WTC11 (cell line): ENCODE results near the gene ATN1. TPM values are rescaled to one million over a fixed set of nuclear protein-coding genes. Genes with fewer than 3 reads are reported as not detected.

Experiments used
- CDX4 ChIP-seq: fragments of 250-450 bp; sonication (Bioruptor Pico); IDR thresholded peaks from 2 replicates; pipeline ENCODE4 v1.9.0; 2021; ENCODE audit warnings: moderate library complexity, mild to moderate bottlenecking, inconsistent platforms, borderline replicate concordance
- CREB1 ChIP-seq: sonication (generic); formaldehyde crosslinking; IDR thresholded peaks from 2 replicates; pipeline ENCODE4 v1.8.0; 2023; ENCODE audit warnings: mild to moderate bottlenecking, missing genetic modification reagents
- CREM ChIP-seq: sonication (generic); formaldehyde crosslinking; IDR thresholded peaks from 2 replicates; pipeline ENCODE4 v1.8.1; 2022; ENCODE audit warnings: mild to moderate bottlenecking, missing genetic modification reagents, moderate library complexity
- E2F1 ChIP-seq: sonication (generic); formaldehyde crosslinking; IDR thresholded peaks from 2 replicates; pipeline ENCODE4 v1.8.0; 2022; ENCODE audit warnings: mild to moderate bottlenecking, missing genetic modification reagents
- ESRRA ChIP-seq: sonication (generic); formaldehyde crosslinking; IDR thresholded peaks from 2 replicates; pipeline ENCODE4 v1.8.1; 2022; ENCODE audit warnings: mild to moderate bottlenecking, missing genetic modification reagents, borderline replicate concordance
- GTF2I ChIP-seq: fragments of 250-450 bp; sonication (Bioruptor Pico); conservative IDR thresholded peaks from 2 replicates; pipeline ENCODE4 v1.4.0; 2021; ENCODE audit warnings: mild to moderate bottlenecking
- IRF2 ChIP-seq: sonication (generic); formaldehyde crosslinking; IDR thresholded peaks from 2 replicates; pipeline ENCODE4 v1.8.0; 2022; ENCODE audit warnings: low read depth, missing genetic modification reagents, borderline replicate concordance
- KAT7 ChIP-seq: sonication (generic); formaldehyde crosslinking; IDR thresholded peaks from 2 replicates; pipeline ENCODE4 v1.8.1; 2023; ENCODE audit warnings: missing genetic modification reagents, mild to moderate bottlenecking, borderline replicate concordance
- NFATC4 ChIP-seq: fragments of 250-450 bp; sonication (Bioruptor Pico); IDR thresholded peaks from 2 replicates; pipeline ENCODE4 v1.9.0; 2021; ENCODE audit warnings: mild to moderate bottlenecking
- NFE2L1 ChIP-seq: sonication (generic); formaldehyde crosslinking; IDR thresholded peaks from 2 replicates; pipeline ENCODE4 v1.8.1; 2023; ENCODE audit warnings: missing genetic modification reagents
- NR2C2 ChIP-seq: sonication (generic); formaldehyde crosslinking; IDR thresholded peaks from 2 replicates; pipeline ENCODE4 v1.8.0; 2022; ENCODE audit warnings: mild to moderate bottlenecking, missing genetic modification reagents
- PRRX2 ChIP-seq: fragments of 250-450 bp; sonication (Bioruptor Pico); IDR thresholded peaks from 2 replicates; pipeline ENCODE4 v1.8.0; 2021; ENCODE audit warnings: mild to moderate bottlenecking
- RORB ChIP-seq: fragments of 250-450 bp; sonication (Bioruptor Pico); IDR thresholded peaks from 2 replicates; pipeline ENCODE4 v1.9.0; 2021; ENCODE audit warnings: mild to moderate bottlenecking
- TEAD1 ChIP-seq: sonication (generic); formaldehyde crosslinking; IDR thresholded peaks from 2 replicates; pipeline ENCODE4 v1.8.0; 2022; ENCODE audit warnings: mild to moderate bottlenecking, missing genetic modification reagents
- ZBTB21 ChIP-seq: sonication (generic); formaldehyde crosslinking; IDR thresholded peaks from 2 replicates; pipeline ENCODE4 v1.8.1; 2023; ENCODE audit warnings: mild to moderate bottlenecking, missing genetic modification reagents, borderline replicate concordance
- ZNF671 ChIP-seq: fragments of 250-450 bp; sonication (Bioruptor Pico); IDR thresholded peaks from 2 replicates; pipeline ENCODE4 v1.8.0; 2021; ENCODE audit warnings: mild to moderate bottlenecking
- total RNA-seq: library from RNA; stranded (reverse); gene quantifications from 3 replicates; pipeline ENCODE4 v1.2.3, GENCODE V29; 2021
- TF ChIP-seq, protein P1 (sequence below): sonication (generic); formaldehyde crosslinking; IDR thresholded peaks from 2 replicates; pipeline ENCODE4 v1.8.0; 2022; ENCODE audit warnings: mild to moderate bottlenecking, missing genetic modification reagents
- TF ChIP-seq, protein P2 (sequence below): sonication (generic); formaldehyde crosslinking; IDR thresholded peaks from 2 replicates; pipeline ENCODE4 v1.8.1; 2023; ENCODE audit warnings: mild to moderate bottlenecking, moderate library complexity, missing genetic modification reagents
- TF ChIP-seq, protein P3 (sequence below): fragments of 250-450 bp; sonication (Bioruptor Pico); conservative IDR thresholded peaks from 2 replicates; pipeline ENCODE4 v1.9.0; 2021; ENCODE audit warnings: mild to moderate bottlenecking
- TF ChIP-seq, protein P4 (sequence below): fragments of 200-600 bp; IDR thresholded peaks from 2 replicates; pipeline ENCODE4 v1.8.0; 2022; ENCODE audit warnings: antibody characterized with exemption
- TF ChIP-seq, protein P5 (sequence below): sonication (generic); formaldehyde crosslinking; IDR thresholded peaks from 2 replicates; pipeline ENCODE4 v1.8.0; 2023; ENCODE audit warnings: mild to moderate bottlenecking, missing genetic modification reagents
- TF ChIP-seq, protein P6 (sequence below): fragments of 250-450 bp; sonication (Bioruptor Pico); IDR thresholded peaks from 2 replicates; pipeline ENCODE4 v1.9.0; 2021; ENCODE audit warnings: mild to moderate bottlenecking
- TF ChIP-seq, protein P7 (sequence below): fragments of 250-450 bp; sonication (Bioruptor Pico); IDR thresholded peaks from 2 replicates; pipeline ENCODE4 v1.9.0; 2021; ENCODE audit warnings: mild to moderate bottlenecking

ATN1 gene
- total RNA-seq, 1 experiment from 2014 or later = 87.1 TPM

DNA sequence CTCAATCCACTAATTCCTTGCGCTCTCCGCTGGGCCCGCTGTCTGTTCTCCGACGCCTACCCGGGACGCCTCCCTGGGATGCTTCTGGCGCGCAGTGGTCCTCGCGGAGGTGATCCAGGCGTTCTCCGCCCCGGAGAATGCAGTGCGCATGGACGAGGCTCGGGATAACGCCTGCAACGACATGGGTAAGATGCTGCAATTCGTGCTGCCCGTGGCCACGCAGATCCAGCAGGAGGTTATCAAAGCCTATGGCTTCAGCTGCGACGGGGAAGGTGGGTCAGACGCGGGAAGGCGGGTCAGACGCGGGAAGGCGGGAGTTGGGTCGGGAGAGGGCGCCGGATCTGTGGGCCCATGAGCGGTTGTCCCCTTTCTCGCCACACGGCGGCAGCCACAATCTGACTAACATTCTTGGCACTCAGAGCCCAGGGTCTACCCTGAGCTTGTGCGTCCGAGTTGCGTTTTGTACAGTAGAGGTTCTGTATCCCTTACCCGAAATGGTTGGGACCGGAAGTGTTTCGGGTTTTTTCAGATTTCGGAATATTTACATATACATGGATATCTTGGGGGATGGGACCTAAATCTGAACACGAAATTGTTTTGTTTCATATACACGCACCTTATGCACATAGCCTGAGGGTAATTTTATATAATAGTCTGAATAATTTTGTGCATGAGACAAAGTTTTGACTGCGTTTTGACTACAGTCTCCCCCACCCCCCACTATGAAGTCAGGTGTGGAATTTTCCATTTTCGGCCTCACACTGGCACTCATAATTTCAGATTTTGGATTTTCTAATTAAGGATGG lies 16.8 kb downstream of the ATN1 start (continued):
- TF ChIP-seq, protein P1, sequence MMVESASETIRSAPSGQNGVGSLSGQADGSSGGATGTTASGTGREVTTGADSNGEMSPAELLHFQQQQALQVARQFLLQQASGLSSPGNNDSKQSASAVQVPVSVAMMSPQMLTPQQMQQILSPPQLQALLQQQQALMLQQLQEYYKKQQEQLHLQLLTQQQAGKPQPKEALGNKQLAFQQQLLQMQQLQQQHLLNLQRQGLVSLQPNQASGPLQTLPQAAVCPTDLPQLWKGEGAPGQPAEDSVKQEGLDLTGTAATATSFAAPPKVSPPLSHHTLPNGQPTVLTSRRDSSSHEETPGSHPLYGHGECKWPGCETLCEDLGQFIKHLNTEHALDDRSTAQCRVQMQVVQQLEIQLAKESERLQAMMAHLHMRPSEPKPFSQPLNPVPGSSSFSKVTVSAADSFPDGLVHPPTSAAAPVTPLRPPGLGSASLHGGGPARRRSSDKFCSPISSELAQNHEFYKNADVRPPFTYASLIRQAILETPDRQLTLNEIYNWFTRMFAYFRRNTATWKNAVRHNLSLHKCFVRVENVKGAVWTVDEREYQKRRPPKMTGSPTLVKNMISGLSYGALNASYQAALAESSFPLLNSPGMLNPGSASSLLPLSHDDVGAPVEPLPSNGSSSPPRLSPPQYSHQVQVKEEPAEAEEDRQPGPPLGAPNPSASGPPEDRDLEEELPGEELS (CRISPR knock-in tag) = no peak
- TF ChIP-seq RORB (no peak), ZBTB21 (CRISPR knock-in tag) (0 out of 2 replicates have a peak, but pooled peaks have one; percentile 43), TEAD1 (CRISPR knock-in tag) (no peak), PRRX2 (CRISPR knock-in tag) (no peak), CREM (no peak), NFE2L1 (CRISPR knock-in tag) (no peak), CDX4 (no peak), ZNF671 (CRISPR knock-in tag) (no peak), NR2C2 (CRISPR knock-in tag) (no peak; the same call in 1 of the 2 replicates), CREB1 (CRISPR knock-in tag) (no peak), KAT7 (no peak), NFATC4 (CRISPR knock-in tag) (no peak), E2F1 (CRISPR knock-in tag) (no peak), GTF2I (CRISPR knock-in tag) (no peak), IRF2 (no peak), ESRRA (CRISPR knock-in tag) (peak; percentile 51; the same call in 1 of the 2 replicates)
- TF ChIP-seq, protein P2, sequence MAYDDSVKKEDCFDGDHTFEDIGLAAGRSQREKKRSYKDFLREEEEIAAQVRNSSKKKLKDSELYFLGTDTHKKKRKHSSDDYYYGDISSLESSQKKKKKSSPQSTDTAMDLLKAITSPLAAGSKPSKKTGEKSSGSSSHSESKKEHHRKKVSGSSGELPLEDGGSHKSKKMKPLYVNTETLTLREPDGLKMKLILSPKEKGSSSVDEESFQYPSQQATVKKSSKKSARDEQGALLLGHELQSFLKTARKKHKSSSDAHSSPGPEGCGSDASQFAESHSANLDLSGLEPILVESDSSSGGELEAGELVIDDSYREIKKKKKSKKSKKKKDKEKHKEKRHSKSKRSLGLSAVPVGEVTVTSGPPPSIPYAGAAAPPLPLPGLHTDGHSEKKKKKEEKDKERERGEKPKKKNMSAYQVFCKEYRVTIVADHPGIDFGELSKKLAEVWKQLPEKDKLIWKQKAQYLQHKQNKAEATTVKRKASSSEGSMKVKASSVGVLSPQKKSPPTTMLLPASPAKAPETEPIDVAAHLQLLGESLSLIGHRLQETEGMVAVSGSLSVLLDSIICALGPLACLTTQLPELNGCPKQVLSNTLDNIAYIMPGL (CRISPR knock-in tag) = peak; percentile 79; the same call in 1 of the 2 replicates
- TF ChIP-seq, protein P3, sequence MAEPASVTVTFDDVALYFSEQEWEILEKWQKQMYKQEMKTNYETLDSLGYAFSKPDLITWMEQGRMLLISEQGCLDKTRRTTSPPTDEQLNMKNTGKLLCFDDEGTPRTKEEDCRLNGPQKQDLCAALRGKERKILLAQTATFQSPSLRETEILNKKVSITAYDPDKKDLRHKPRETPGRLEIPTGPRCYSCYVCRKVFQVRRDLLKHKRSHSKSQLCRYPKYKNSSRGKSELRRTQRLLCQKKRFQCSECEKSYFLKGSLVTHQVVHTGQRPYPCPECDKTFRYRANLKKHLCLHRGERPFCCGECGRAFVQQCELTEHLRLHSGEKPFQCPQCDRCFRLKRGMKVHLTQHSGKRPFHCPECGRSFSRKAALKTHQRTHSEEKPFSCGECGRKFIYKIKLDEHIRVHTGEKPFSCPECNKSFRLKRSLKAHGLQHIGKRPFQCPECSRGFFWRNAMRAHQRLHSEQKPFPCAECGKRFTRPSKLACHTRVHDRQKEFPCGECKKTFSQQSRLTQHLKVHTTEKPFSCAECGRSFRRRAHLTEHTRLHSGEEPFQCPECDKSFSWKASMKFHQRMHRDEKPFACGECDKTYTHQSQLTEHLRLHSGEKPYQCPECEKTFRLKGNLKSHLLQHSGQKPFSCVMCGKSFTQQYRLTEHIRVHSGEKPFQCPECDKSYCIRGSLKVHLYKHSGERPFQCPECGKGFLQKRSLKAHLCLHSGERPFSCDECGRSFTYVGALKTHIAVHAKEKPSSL = no peak
- TF ChIP-seq, protein P4, sequence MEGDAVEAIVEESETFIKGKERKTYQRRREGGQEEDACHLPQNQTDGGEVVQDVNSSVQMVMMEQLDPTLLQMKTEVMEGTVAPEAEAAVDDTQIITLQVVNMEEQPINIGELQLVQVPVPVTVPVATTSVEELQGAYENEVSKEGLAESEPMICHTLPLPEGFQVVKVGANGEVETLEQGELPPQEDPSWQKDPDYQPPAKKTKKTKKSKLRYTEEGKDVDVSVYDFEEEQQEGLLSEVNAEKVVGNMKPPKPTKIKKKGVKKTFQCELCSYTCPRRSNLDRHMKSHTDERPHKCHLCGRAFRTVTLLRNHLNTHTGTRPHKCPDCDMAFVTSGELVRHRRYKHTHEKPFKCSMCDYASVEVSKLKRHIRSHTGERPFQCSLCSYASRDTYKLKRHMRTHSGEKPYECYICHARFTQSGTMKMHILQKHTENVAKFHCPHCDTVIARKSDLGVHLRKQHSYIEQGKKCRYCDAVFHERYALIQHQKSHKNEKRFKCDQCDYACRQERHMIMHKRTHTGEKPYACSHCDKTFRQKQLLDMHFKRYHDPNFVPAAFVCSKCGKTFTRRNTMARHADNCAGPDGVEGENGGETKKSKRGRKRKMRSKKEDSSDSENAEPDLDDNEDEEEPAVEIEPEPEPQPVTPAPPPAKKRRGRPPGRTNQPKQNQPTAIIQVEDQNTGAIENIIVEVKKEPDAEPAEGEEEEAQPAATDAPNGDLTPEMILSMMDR = no peak
- TF ChIP-seq, protein P5, sequence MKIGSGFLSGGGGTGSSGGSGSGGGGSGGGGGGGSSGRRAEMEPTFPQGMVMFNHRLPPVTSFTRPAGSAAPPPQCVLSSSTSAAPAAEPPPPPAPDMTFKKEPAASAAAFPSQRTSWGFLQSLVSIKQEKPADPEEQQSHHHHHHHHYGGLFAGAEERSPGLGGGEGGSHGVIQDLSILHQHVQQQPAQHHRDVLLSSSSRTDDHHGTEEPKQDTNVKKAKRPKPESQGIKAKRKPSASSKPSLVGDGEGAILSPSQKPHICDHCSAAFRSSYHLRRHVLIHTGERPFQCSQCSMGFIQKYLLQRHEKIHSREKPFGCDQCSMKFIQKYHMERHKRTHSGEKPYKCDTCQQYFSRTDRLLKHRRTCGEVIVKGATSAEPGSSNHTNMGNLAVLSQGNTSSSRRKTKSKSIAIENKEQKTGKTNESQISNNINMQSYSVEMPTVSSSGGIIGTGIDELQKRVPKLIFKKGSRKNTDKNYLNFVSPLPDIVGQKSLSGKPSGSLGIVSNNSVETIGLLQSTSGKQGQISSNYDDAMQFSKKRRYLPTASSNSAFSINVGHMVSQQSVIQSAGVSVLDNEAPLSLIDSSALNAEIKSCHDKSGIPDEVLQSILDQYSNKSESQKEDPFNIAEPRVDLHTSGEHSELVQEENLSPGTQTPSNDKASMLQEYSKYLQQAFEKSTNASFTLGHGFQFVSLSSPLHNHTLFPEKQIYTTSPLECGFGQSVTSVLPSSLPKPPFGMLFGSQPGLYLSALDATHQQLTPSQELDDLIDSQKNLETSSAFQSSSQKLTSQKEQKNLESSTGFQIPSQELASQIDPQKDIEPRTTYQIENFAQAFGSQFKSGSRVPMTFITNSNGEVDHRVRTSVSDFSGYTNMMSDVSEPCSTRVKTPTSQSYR (CRISPR knock-in tag) = 0 out of 2 replicates have a peak, but pooled peaks have one; percentile 24
- TF ChIP-seq, protein P6, sequence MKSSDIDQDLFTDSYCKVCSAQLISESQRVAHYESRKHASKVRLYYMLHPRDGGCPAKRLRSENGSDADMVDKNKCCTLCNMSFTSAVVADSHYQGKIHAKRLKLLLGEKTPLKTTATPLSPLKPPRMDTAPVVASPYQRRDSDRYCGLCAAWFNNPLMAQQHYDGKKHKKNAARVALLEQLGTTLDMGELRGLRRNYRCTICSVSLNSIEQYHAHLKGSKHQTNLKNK (CRISPR knock-in tag) = no peak
- TF ChIP-seq, protein P7, sequence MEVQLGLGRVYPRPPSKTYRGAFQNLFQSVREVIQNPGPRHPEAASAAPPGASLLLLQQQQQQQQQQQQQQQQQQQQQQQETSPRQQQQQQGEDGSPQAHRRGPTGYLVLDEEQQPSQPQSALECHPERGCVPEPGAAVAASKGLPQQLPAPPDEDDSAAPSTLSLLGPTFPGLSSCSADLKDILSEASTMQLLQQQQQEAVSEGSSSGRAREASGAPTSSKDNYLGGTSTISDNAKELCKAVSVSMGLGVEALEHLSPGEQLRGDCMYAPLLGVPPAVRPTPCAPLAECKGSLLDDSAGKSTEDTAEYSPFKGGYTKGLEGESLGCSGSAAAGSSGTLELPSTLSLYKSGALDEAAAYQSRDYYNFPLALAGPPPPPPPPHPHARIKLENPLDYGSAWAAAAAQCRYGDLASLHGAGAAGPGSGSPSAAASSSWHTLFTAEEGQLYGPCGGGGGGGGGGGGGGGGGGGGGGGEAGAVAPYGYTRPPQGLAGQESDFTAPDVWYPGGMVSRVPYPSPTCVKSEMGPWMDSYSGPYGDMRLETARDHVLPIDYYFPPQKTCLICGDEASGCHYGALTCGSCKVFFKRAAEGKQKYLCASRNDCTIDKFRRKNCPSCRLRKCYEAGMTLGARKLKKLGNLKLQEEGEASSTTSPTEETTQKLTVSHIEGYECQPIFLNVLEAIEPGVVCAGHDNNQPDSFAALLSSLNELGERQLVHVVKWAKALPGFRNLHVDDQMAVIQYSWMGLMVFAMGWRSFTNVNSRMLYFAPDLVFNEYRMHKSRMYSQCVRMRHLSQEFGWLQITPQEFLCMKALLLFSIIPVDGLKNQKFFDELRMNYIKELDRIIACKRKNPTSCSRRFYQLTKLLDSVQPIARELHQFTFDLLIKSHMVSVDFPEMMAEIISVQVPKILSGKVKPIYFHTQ = no peak
